ENCODE results near the gene GZMM. TPM values are rescaled to one million over a fixed set of nuclear protein-coding genes. Genes with fewer than 3 reads are reported as not detected.
A peak's percentile ranks its signal among the peaks of the same experiment; 100 is the strongest.

Gene GZMM
- 0.63 TPM for total RNA-seq
- polyA plus RNA-seq = 1.5 TPM

GRCh38 chr19:543910-544608 lies at the start of gene GZMM:
Gene GZMM (plus strand): TSS chr19:544053. CDS start chr19:544072, 19 bp downstream.
- WGBS = 56% methylated on average over 31 of the region's 31 CpGs
- DNase-seq (ENCODE audit: extremely low spot score) = no peak
- Histone ChIP-seq H3K36me3 (ENCODE audit: insufficient read depth) (peaks cover 10% of the 10 kb centered on the region), H3K4me1 (ENCODE audit: insufficient read depth) (no peaks in the 10 kb centered on the region), H3K4me3 (ENCODE audit: low read depth, low read length) (peak within 1 kb of the TSS; percentile 1), H3K27ac (ENCODE audit: low read depth) (no peak within 1 kb of the TSS)

DNA sequence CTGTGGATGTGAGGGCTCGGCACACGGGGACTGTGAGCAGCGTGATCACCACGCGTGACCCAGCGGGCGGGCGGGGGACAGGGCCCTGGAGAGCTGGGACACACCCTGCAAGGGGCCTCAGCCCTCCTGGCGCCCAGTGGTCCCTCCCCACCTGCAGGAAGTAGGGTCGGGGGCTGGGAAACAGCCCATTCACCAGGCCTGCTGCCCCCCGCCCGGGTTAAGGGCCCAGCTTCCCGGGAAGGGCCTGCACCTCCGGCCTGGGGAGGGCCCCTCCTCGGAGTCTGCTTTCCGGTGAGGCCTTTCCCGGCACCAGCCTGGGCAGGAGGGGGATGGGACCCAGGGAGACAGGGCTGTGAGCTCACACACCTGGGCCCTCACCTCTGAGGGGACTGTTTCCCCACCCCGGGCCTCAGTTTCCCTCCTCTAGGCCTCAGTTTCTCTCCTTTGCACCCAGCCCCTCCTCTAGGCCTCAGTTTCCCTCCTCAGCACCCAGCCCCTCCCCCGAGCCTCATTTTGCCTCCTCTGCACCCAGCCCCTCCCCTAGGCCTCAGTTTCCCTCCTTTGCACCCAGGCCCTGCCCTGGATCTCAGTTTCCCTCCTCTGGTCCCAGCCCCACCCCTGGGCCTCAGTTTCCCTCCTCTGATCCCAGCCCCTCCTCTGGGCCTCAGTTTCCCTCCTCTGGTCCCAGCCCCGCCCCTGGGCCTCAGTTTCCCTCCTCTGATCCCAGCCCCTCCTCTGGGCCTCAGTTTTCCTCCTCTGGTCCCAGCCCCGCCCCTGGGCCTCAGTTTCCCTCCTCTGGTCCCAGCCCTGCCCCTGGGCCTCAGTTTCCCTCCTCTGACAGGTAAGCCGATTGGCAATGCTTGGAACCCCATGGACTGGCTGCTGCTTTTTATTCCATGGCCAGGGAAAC lies 49.4 kb upstream of the GZMM start:
- Histone ChIP-seq H3K4me3 (ENCODE audit: low read depth, low read length) (no peak overlapping the region), H3K27ac (ENCODE audit: low read depth) (no peak overlapping the region), H3K4me1 (ENCODE audit: insufficient read depth) (peaks cover 2% of the 10 kb centered on the region), H3K36me3 (ENCODE audit: insufficient read depth) (no peaks in the 10 kb centered on the region)
- DNase-seq (ENCODE audit: extremely low spot score) = no peak
- WGBS = 44% methylated on average over 22 of the region's 22 CpGs

GRCh38 chr19:495081-495401 lies 48.8 kb upstream of the GZMM start:
- H3K36me3 ChIP-seq (ENCODE audit: insufficient read depth) = no peaks in the 10 kb centered on the region
- WGBS = 50% methylated on average over 10 of the region's 10 CpGs
- H3K4me3 ChIP-seq (ENCODE audit: low read depth, low read length) = no peak overlapping the region
- no peak for DNase-seq (ENCODE audit: extremely low spot score)
- H3K27ac ChIP-seq (ENCODE audit: low read depth) = no peak overlapping the region
- peaks cover 2% of the 10 kb centered on the region for H3K4me1 ChIP-seq (ENCODE audit: insufficient read depth)

GRCh38 chr19:495402-496111 lies 48.3 kb upstream of the GZMM start:
- no peaks in the 10 kb centered on the region for H3K36me3 ChIP-seq (ENCODE audit: insufficient read depth)
- no peak for DNase-seq (ENCODE audit: extremely low spot score)
- peaks cover 2% of the 10 kb centered on the region for H3K4me1 ChIP-seq (ENCODE audit: insufficient read depth)
- no peak overlapping the region for H3K27ac ChIP-seq (ENCODE audit: low read depth)
- no peak overlapping the region for H3K4me3 ChIP-seq (ENCODE audit: low read depth, low read length)
- 20% methylated on average over 32 of the region's 32 CpGs for WGBS

DNA sequence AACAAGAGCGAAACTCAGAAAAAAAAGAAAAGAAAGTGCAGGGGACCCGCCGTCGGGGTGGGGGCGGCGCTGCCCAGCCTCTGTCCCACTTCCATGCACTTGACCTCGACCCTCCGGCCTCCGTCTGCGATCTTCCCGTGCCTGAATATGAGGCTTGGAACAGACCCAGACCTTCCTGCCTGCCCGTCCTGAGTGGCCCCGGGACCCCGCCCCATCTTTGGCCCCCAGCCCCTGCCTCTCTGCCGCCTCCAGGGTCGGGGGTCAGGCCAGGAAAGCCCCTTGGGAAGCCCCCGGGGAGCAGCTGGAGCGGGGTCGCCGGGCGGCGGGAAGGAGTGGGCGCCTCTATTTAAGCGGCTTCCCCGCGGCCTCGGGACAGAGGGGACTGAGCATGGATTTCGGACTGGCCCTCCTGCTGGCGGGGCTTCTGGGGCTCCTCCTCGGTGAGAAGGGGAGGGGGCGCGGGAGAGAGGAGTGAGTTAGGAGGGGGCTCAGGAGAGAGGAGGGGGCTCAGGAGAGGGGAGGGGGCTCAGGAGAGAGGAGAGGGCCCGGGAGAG lies 47.7 kb upstream of the GZMM start, which contains the start of gene MADCAM1:
MADCAM1 (plus strand) TSS at position 375 of the 554 bp plus-strand sequence; CDS start at position 389, 14 bp downstream.
- Histone ChIP-seq H3K4me1 (ENCODE audit: insufficient read depth) (peaks cover 2% of the 10 kb centered on the region), H3K27ac (ENCODE audit: low read depth) (no peak within 1 kb of the TSS), H3K36me3 (ENCODE audit: insufficient read depth) (no peaks in the 10 kb centered on the region), H3K4me3 (ENCODE audit: low read depth, low read length) (no peak within 1 kb of the TSS)
- WGBS = 9% methylated on average over 33 of the region's 33 CpGs
- no peak for DNase-seq (ENCODE audit: extremely low spot score)

GRCh38 chr19:496986-497385 lies 46.9 kb upstream of the GZMM start:
- 10% methylated on average over 17 of the region's 18 CpGs for WGBS
- Histone ChIP-seq H3K27ac (ENCODE audit: low read depth) (no peak overlapping the region), H3K4me3 (ENCODE audit: low read depth, low read length) (no peak overlapping the region), H3K36me3 (ENCODE audit: insufficient read depth) (no peaks in the 10 kb centered on the region), H3K4me1 (ENCODE audit: insufficient read depth) (peaks cover 2% of the 10 kb centered on the region)
- DNase-seq (ENCODE audit: extremely low spot score) = no peak

- Histone ChIP-seq H3K4me3 (ENCODE audit: low read depth, low read length) (no peak overlapping the region), H3K36me3 (ENCODE audit: insufficient read depth) (no peaks in the 10 kb centered on the region), H3K27ac (ENCODE audit: low read depth) (no peak overlapping the region), H3K4me1 (ENCODE audit: insufficient read depth) (peaks cover 2% of the 10 kb centered on the region)
- no peak for DNase-seq (ENCODE audit: extremely low spot score)
- 1% methylated on average over 36 of the region's 36 CpGs for WGBS
These were observed 46.4 kb upstream of the GZMM start for GRCh38 chr19:497491-497868.

DNA sequence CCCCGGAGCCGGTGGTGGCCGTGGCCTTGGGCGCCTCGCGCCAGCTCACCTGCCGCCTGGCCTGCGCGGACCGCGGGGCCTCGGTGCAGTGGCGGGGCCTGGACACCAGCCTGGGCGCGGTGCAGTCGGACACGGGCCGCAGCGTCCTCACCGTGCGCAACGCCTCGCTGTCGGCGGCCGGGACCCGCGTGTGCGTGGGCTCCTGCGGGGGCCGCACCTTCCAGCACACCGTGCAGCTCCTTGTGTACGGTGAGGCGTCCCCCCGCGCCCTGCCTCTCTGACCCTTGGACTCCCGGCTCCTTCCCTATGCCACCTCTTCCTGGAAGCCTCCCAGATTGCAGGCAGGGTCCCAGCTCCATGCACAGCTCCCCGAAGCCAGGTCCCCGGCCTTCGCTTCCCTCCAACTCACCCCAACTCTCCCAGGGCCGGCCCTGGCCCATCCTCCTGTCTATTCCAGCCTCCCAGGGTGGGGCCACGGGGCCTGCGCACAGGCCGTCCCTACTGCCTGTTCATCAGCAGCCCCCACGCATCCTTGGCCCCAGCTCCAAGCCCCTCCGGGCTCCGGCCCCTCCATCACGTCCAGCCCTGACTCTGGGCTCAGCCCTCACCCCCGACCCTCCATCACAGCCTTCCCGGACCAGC lies 45.9 kb upstream of the GZMM start:
- WGBS = 7% methylated on average over 50 of the region's 50 CpGs
- Histone ChIP-seq H3K27ac (ENCODE audit: low read depth) (no peak overlapping the region), H3K4me3 (ENCODE audit: low read depth, low read length) (no peak overlapping the region), H3K36me3 (ENCODE audit: insufficient read depth) (no peaks in the 10 kb centered on the region), H3K4me1 (ENCODE audit: insufficient read depth) (peaks cover 2% of the 10 kb centered on the region)
- no peak for DNase-seq (ENCODE audit: extremely low spot score)

GRCh38 chr19:498511-498891 lies 45.4 kb upstream of the GZMM start:
- DNase-seq (ENCODE audit: extremely low spot score) = no peak
- no peaks in the 10 kb centered on the region for H3K36me3 ChIP-seq (ENCODE audit: insufficient read depth)
- peaks cover 2% of the 10 kb centered on the region for H3K4me1 ChIP-seq (ENCODE audit: insufficient read depth)
- no peak overlapping the region for H3K27ac ChIP-seq (ENCODE audit: low read depth)
- H3K4me3 ChIP-seq (ENCODE audit: low read depth, low read length) = no peak overlapping the region
- 14% methylated on average over 26 of the region's 26 CpGs for WGBS

- 77% methylated on average over 31 of the region's 31 CpGs for WGBS
- DNase-seq (ENCODE audit: extremely low spot score) = no peak
- no peaks in the 10 kb centered on the region for H3K36me3 ChIP-seq (ENCODE audit: insufficient read depth)
These were observed 44.8 kb upstream of the GZMM start for GRCh38 chr19:498977-499623.

DNA sequence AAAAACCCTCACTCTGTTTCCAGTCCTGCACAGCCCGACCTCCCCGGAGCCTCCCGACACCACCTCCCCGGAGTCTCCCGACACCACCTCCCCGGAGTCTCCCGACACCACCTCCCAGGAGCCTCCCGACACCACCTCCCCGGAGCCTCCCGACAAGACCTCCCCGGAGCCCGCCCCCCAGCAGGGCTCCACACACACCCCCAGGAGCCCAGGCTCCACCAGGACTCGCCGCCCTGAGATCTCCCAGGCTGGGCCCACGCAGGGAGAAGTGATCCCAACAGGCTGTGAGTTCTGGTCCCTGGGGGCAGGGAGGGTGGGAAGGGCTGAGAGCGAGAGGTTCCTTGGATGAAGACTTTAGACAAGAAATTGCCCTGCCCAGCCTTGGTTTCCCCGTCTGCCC lies 42.2 kb upstream of the GZMM start:
- no peak overlapping the region for H3K27ac ChIP-seq (ENCODE audit: low read depth)
- 85% methylated on average over 17 of the region's 17 CpGs for whole genome bisulfite sequencing
- H3K36me3 ChIP-seq (ENCODE audit: insufficient read depth) = no peaks in the 10 kb centered on the region
- H3K4me3 ChIP-seq (ENCODE audit: low read depth, low read length) = no peak overlapping the region
- peaks cover 2% of the 10 kb centered on the region for H3K4me1 ChIP-seq (ENCODE audit: insufficient read depth)
- no peak for DNase-seq (ENCODE audit: extremely low spot score)

More at GRCh38 chr19:498977-499623, 44.8 kb upstream of the GZMM start:
- Histone ChIP-seq H3K4me3 (ENCODE audit: low read depth, low read length) (no peak overlapping the region), H3K4me1 (ENCODE audit: insufficient read depth) (peaks cover 2% of the 10 kb centered on the region), H3K27ac (ENCODE audit: low read depth) (no peak overlapping the region)

DNA sequence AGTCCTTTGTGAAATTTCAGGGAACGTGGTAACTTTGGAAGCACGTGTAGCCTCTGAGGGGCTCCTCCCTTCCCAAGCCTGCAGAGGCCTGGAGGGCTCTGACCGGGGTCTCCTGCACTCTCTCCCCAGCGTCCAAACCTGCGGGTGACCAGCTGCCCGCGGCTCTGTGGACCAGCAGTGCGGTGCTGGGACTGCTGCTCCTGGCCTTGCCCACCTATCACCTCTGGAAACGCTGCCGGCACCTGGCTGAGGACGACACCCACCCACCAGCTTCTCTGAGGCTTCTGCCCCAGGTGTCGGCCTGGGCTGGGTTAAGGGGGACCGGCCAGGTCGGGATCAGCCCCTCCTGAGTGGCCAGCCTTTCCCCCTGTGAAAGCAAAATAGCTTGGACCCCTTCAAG lies 39.2 kb upstream of the GZMM start:
- 88% methylated on average over 14 of the region's 14 CpGs for WGBS
- H3K4me3 ChIP-seq (ENCODE audit: low read depth, low read length) = no peak overlapping the region

More for the DNA sequence above, 39.2 kb upstream of the GZMM start:
- H3K27ac ChIP-seq (ENCODE audit: low read depth) = no peak overlapping the region
- DNase-seq (ENCODE audit: extremely low spot score) = no peak
- H3K4me1 ChIP-seq (ENCODE audit: insufficient read depth) = no peaks in the 10 kb centered on the region
- no peaks in the 10 kb centered on the region for H3K36me3 ChIP-seq (ENCODE audit: insufficient read depth)
